NOMO-1 treated with dmso at 0.1 percent for 144 hours (cell line): Measurements from ENCODE around the gene GAD1.

Experiments used
- DNase-seq: peaks from one replicate; lab custom pipeline; 2025; ENCODE audit not compliant: unreplicated experiment; lab: John Stamatoyannopoulos, UW

GAD1 gene

GRCh38 chr2:170842785-170843184 lies 26.1 kb downstream of the GAD1 start:
- no peak for DNase-seq

- no peak for DNase-seq
Measured at GRCh38 chr2:170843656-170844055, 27.0 kb downstream of the GAD1 start.

- no peak for DNase-seq
Measured at GRCh38 chr2:170845343-170845742, 28.7 kb downstream of the GAD1 start.

- no peak for DNase-seq
Measured at GRCh38 chr2:170846314-170846713, 29.6 kb downstream of the GAD1 start.

- no peak for DNase-seq
Measured at GRCh38 chr2:170847716-170848115, 31.0 kb downstream of the GAD1 start.

DNA sequence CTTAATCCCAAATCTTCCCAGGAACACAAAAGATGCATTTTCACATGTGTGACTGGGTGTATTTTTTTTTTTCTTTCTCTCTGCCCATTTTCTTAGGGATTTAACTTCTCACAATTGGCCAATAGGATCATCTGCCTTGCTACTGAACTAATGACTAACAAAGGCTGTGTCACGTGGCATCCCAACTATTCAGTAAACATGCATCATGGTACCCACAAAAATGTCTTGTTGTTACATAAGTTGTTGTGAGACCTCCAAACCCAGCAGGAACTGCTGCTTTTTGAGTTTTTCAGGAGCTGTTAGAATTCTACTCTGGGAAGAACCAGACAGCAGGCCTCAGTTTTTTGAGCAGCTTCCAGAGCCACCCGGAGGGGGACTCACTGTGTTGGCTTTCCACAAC lies 31.9 kb downstream of the GAD1 start:
- DNase-seq: no peak

DNA sequence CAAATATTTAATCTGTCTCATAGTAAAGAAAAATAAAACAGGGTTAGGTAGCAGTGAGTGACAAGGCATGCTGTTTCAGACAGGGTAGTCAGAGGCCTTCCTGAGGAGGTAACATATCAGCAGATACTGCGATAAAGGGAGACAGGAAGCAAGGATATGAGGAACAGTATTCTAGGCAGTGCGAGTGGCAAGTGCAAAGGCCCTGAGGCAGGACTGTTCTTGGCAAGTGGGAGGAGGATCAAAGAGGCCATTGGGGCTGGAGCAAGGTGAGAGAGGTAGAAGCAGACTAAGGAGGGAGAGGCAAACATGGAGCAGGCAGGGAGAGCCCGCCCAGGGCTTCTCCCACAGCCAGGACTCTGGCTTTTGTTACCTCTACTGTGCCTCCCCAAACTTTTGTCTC lies 33.6 kb downstream of the GAD1 start:
- no peak for DNase-seq

DNA sequence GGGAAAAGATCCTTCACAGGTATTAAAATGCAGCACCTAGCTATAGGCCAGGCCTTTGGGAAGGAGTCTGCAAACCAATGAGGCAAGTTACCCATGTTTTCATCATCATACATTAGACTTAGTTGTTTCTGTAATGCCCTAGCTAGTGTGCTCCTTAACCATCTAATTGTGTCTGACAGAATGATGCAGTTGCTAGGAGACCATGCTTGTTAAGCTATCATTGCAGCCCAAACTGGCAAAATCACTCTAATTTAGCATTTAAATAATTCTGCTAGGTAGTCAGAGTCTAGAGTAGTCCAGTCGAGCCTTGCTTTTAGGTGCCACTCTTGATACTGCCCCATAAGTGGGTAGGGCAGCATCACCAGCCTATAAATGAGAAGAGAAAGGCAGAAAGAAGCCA lies 34.9 kb downstream of the GAD1 start:
- no peak for DNase-seq

GRCh38 chr2:170856066-170856465 lies 39.4 kb downstream of the GAD1 start:
- no peak for DNase-seq

DNA sequence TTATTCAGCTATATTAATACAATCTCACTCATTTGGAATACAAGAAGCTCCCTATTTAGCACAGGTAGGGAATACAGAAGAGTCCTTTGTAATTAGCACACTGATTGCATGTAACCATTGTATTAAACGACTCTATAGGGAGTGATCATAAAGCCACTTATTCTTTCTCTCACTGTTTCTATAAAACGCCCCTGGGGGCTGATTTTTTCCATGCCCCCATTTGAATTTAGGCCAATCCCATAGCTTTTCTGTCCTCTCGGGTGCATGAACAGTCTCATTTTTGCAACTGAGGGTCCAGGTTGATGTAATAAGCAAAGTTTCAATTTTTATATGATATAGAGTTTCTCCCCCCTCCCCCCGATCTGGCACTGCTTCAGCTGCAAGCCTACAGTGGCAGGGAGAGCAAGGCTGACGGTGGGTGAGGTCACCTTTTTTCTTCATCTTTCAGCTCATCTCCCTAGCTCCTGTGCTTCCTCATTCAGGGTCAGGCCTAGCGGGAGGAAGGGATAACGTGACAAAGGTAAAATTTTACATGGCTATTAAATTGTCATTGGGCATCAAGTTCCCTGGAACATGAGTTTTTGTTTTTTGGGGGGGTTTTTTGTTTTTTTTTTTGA lies 45.7 kb downstream of the GAD1 start:
- DNase-seq: no peak

DNA sequence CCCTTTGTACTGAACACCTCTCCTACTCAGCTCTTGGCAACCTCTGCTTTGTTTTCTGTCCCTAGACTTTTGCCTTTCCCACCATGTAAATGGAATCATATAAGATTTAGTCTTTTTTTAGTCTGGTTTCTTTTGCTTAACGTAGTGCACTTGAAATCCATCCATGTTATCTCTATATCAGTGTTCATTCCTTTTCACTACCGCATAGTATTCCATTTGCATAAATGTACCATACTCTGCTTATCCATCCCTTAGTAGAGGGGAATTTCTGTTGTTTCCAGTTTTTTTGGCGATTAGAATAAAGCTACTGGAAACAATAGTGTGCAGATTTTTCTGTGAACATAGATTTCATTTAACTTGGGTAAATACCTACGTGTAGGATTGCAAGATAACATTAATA lies 46.4 kb downstream of the GAD1 start:
- DNase-seq: no peak

DNA sequence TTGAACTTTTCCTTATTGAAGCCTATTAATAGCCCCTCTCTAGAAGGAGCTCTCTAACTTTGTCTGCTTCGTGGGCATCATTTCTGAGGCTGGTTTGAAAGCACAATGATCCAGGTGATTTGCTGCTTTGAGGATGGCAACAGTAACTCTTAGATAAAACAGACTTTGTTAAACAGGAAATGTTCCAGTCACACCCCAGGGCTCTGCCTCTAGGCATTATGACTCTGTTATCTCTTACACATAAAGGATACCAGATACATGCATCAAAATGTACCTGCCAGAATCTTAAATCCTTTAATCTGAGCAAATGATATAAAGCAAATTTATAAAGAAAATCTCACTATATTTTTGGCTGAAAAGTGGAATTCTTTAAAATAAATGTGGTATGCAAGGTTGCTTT lies 52.3 kb downstream of the GAD1 start:
- DNase-seq: no peak

DNA sequence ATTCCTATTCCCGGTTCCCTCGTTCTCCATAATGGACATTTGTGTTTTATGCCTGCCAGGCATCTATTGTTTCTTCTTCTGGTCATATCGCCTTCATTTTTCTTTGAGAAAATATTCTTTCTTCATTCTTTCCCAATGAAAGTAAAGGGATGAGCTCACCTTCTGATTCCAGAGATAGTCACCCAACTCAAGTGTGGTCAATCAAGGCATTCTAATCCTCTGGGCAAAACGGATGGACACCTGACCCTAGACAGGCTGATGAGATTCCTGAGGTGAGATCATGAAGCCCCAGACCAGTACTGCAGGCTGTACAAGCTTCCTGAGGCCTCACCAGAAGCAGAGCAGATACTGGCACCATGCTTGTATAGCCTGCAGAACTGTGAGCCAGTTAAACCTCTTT lies 52.8 kb downstream of the GAD1 start:
- no peak for DNase-seq

DNA sequence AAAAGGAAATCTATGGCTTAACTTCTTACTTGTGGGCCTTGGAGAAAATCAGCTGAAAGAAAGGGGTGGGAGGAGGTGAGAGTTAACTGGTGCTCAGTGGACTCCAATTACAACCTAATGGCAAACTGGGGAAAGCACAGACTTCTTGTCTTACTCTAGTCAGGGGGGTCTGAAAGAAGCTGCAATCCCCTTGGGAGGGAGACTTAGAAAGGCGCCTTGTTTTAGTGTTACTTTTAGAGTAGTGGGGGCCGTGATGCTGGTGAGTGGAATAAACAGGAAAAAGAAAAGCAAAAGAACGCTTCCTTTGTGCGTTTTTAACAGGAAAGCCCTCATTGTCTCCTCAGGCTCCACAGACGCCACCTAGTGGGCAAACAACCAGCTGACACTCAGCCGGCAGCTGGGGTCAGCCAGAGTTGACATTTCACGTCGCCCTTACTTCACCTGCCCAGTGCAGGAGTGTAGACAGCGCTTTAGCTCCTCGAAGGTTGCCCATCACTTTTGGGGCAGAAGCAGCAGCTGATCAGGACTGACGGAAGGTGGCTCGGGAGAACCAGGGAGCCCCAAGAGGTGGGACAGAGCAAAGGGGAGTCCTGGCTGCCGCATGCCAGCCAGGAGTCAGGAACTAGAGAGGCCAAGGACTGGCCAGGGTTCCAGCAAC lies 56.5 kb downstream of the GAD1 start:
- DNase-seq: peak; percentile 10

GRCh38 chr2:170878066-170878465 lies 61.4 kb downstream of the GAD1 start:
- DNase-seq: no peak

DNA sequence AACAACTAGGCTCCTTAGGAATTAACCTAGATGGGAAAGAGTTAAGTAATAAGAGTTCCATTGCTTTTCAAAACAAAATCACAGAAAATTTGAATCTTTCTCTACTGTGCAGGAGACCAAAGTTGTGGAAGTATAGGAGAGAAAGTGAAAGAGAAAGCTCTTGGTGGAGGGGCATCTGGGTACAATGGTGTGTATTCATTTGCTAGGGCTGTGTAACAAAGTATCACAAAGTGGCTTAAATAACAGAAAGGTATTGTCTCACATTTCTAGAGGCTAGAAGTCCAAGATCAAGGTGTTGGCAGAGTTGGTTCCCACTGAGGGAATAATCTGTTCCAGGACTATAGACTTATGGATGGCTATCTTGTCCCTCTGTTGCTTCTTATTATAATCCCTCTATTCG lies 61.8 kb downstream of the GAD1 start:
- no peak for DNase-seq

GRCh38 chr2:170881840-170882239 lies 65.2 kb downstream of the GAD1 start:
- no peak for DNase-seq

- DNase-seq: no peak
Measured at GRCh38 chr2:170882758-170883157, 66.1 kb downstream of the GAD1 start.

DNA sequence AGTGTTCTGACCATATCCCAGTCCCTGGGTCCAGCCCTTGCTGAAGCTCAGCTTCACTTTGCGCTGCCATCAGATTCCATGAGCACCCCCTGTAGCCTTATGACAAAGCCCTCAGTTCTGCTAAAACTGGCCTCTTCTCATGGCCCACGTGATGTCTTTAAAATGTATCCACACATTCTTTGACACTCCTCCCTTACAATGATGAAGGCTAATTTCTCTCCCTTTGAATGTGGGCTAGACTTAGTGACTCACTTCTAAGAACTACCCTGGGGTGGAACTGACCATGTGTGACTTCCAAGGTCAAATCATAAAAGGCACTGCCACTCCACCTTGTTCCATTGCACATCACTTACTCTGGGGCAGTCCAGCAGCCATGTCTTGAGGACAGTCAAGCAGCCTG lies 67.0 kb downstream of the GAD1 start:
- DNase-seq: no peak

GRCh38 chr2:170885130-170885791 lies 68.6 kb downstream of the GAD1 start:
- DNase-seq: no peak

- no peak for DNase-seq
Measured at GRCh38 chr2:170886386-170886785, 69.7 kb downstream of the GAD1 start.

GRCh38 chr2:170887496-170887895 lies 70.8 kb downstream of the GAD1 start:
- no peak for DNase-seq

GRCh38 chr2:170887896-170888295 lies 71.2 kb downstream of the GAD1 start:
- no peak for DNase-seq
